GM12878 (cell line): ENCODE results near the gene NKX2-2. TPM values are rescaled to one million over a fixed set of nuclear protein-coding genes. Genes with fewer than 3 reads are reported as not detected.
A peak's percentile ranks its signal among the peaks of the same experiment; 100 is the strongest.

Experiments used
- ATF3 ChIP-seq: IDR thresholded peaks from 2 replicates; pipeline ENCODE4 v1.6.1; 2011; ENCODE audit warnings: low read depth, mild to moderate bottlenecking, low read length, moderate library complexity, borderline replicate concordance; ENCODE audit errors: extremely low read depth
- BCL11A ChIP-seq: IDR thresholded peaks from 2 replicates; pipeline ENCODE4 v1.6.1; 2011; ENCODE audit warnings: low read depth, low read length
- BHLHE40 ChIP-seq, 2 experiments: fragments of 450-650 bp in 1 of 2; IDR thresholded peaks; 2 replicates each; pipeline ENCODE4 v1.6.1; 2011 to 2017; ENCODE audit warnings: low read depth in 2 of 2, borderline replicate concordance in 1 of 2, improper control_type of control experiment in 1 of 2, low read length in 1 of 2, mild to moderate bottlenecking in 1 of 2
- BMI1 ChIP-seq: fragments of 450-650 bp; IDR thresholded peaks from 2 replicates; pipeline ENCODE4 v1.6.1; 2016; ENCODE audit warnings: mild to moderate bottlenecking, moderate library complexity, borderline replicate concordance
- CBX3 ChIP-seq: fragments of 200-600 bp; sonication (generic); IDR thresholded peaks from 2 replicates; pipeline ENCODE4 v1.6.1; 2016; ENCODE audit warnings: low read depth, borderline replicate concordance
- CEBPB ChIP-seq, 2 experiments: fragments of 150-350 bp in 1 of 2; IDR thresholded peaks; 2 replicates each; pipeline ENCODE4 v1.6.1; 2012 to 2014; ENCODE audit warnings: low read depth in 2 of 2, low read length in 2 of 2, borderline replicate concordance in 1 of 2, inconsistent platforms in 1 of 2
- CHD1 ChIP-seq: IDR thresholded peaks from 2 replicates; pipeline ENCODE4 v1.6.1; 2012; ENCODE audit warnings: low read depth, low read length, improper control_type of control experiment
- CREM ChIP-seq: IDR thresholded peaks from 2 replicates; pipeline ENCODE4 v1.6.1; 2014; ENCODE audit warnings: antibody characterized with exemption, low read depth
- DPF2 ChIP-seq: fragments of 450-650 bp; IDR thresholded peaks from 2 replicates; pipeline ENCODE4 v1.6.1; 2017; ENCODE audit warnings: mild to moderate bottlenecking
- E2F4 ChIP-seq: IDR thresholded peaks from 2 replicates; pipeline ENCODE4 v1.6.1; 2012; ENCODE audit warnings: low read depth, low read length, improper control_type of control experiment
- FOS ChIP-seq: IDR thresholded peaks from 3 replicates; pipeline ENCODE4 v1.6.1; 2011; ENCODE audit warnings: borderline replicate concordance; ENCODE audit not compliant: insufficient read length; ENCODE audit errors: extremely low read depth
- GABPA ChIP-seq: IDR thresholded peaks from 2 replicates; pipeline ENCODE4 v1.6.1; 2014; ENCODE audit warnings: antibody characterized with exemption, low read depth, mild to moderate bottlenecking, inconsistent platforms
- GATAD2B ChIP-seq: fragments of 450-650 bp; conservative IDR thresholded peaks from 2 replicates; pipeline ENCODE4 v1.6.1; 2017; ENCODE audit warnings: low read depth, mild to moderate bottlenecking, moderate library complexity
- HCFC1 ChIP-seq: fragments of 150-350 bp; IDR thresholded peaks from 2 replicates; pipeline ENCODE4 v1.6.1; 2014; ENCODE audit warnings: low read length
- IKZF2 ChIP-seq, 2 experiments: fragments of 450-650 bp; IDR thresholded peaks; 2 replicates each; pipeline ENCODE4 v1.6.1; 2017; ENCODE audit warnings: mild to moderate bottlenecking in 2 of 2, moderate library complexity in 2 of 2
- KAT2A ChIP-seq: conservative IDR thresholded peaks from 2 replicates; pipeline ENCODE4 v1.6.1; 2011; ENCODE audit warnings: low read depth, low read length; ENCODE audit not compliant: control insufficient read depth
- MTA2 ChIP-seq: fragments of 450-650 bp; IDR thresholded peaks from 2 replicates; pipeline ENCODE4 v1.6.1; 2016; ENCODE audit warnings: low read depth, mild to moderate bottlenecking, moderate library complexity
- NFXL1 ChIP-seq: fragments of 450-650 bp; IDR thresholded peaks from 2 replicates; pipeline ENCODE4 v1.6.1; 2017; ENCODE audit warnings: antibody characterized with exemption, mild to moderate bottlenecking, borderline replicate concordance
- PAX5 ChIP-seq: IDR thresholded peaks from 2 replicates; pipeline ENCODE4 v1.6.1; 2011; ENCODE audit warnings: low read depth, low read length, borderline replicate concordance
- PML ChIP-seq: IDR thresholded peaks from 2 replicates; pipeline ENCODE4 v1.6.1; 2012; ENCODE audit warnings: low read length, inconsistent platforms
- POLR2A ChIP-seq: IDR thresholded peaks from 2 replicates; pipeline ENCODE4 v1.6.1; 2011; ENCODE audit warnings: low read depth, mild to moderate bottlenecking, low read length
- POU2F2 ChIP-seq: IDR thresholded peaks from 3 replicates; pipeline ENCODE4 v1.6.1; 2011; ENCODE audit warnings: low read depth, mild to moderate bottlenecking, low read length, borderline replicate concordance
- RFX5 ChIP-seq: IDR thresholded peaks from 2 replicates; pipeline ENCODE4 v1.6.1; 2011; ENCODE audit warnings: low read depth, low read length, improper control_type of control experiment
- SMAD1 ChIP-seq: fragments of 450-650 bp; IDR thresholded peaks from 2 replicates; pipeline ENCODE4 v1.6.1; 2018; ENCODE audit warnings: mild to moderate bottlenecking, low read depth; ENCODE audit not compliant: partially characterized antibody
- SMARCA5 ChIP-seq: fragments of 450-650 bp; IDR thresholded peaks from 2 replicates; pipeline ENCODE4 v1.6.1; 2017; ENCODE audit warnings: mild to moderate bottlenecking
- STAT1 ChIP-seq: fragments of 450-650 bp; conservative IDR thresholded peaks from 2 replicates; pipeline ENCODE4 v1.6.1; 2014; ENCODE audit warnings: antibody characterized with exemption, mild to moderate bottlenecking
- STAT3 ChIP-seq: IDR thresholded peaks from 2 replicates; pipeline ENCODE4 v1.6.1; 2011; ENCODE audit warnings: low read depth, low read length, improper control_type of control experiment
- SUZ12 ChIP-seq: fragments of 200-600 bp; sonication (generic); IDR thresholded peaks from one replicate; pipeline ENCODE4 v1.6.1; 2018; ENCODE audit warnings: antibody characterized with exemption, mild to moderate bottlenecking; ENCODE audit not compliant: unreplicated experiment
- ZBTB40 ChIP-seq: fragments of 450-650 bp; IDR thresholded peaks from 2 replicates; pipeline ENCODE4 v1.6.1; 2016; ENCODE audit warnings: mild to moderate bottlenecking, moderate library complexity, borderline replicate concordance
- ZZZ3 ChIP-seq: IDR thresholded peaks from 2 replicates; pipeline ENCODE4 v1.6.1; 2011; ENCODE audit warnings: low read depth; ENCODE audit not compliant: control insufficient read depth, insufficient read length
- polyA plus RNA-seq, 11 experiments: library from polyadenylated mRNA; depleted of rRNA in 4 of 11; unstranded in 6 of 11; stranded (reverse) in 5 of 11; fragments of >200 nt; fragmentation: Nextera tagmentation in 4 of 11; fragmentation: Illumina TruSeq in 1 of 11; extraction: Ambion mirVana in 4 of 11; extraction: Trizol in 1 of 11; gene quantifications; 1 replicate in 1 of 11; 2 replicates in 10 of 11; pipeline versions ENCODE4 v1.2.1 to v1.2.3, GENCODE V29; 2011 to 2016; ENCODE audit warnings: inconsistent platforms in 2 of 11, missing spikeins in 2 of 11, low read depth in 1 of 11
- total RNA-seq, 4 experiments: library from RNA; depleted of rRNA in 3 of 4; stranded (reverse); fragments of >200 nt in 3 of 4; fragmentation: Illumina TruSeq in 1 of 4; extraction: Trizol in 1 of 4; gene quantifications; 2 replicates each; pipeline versions ENCODE4 v1.2.1 to v1.2.3, GENCODE V29; 2013 to 2021

NKX2-2 gene
- total and polyA plus RNA-seq, 10 of the 15 experiments (the other 5 are each of a cell fraction or from before 2014, with no cell fraction given): not detected

GRCh38 chr20:21503345-21503744 lies 10.5 kb downstream of the NKX2-2 start (continued):
- no peak for TF ChIP-seq CBX3
- TF ChIP-seq IKZF2 (IDR thresholded peaks at IDR 0.05): peak; percentile 40 to 45; a peak in 2 of 4 replicates
- no peak for TF ChIP-seq PML
- TF ChIP-seq RFX5: no peak
- no peak for TF ChIP-seq HCFC1
- no peak for TF ChIP-seq POLR2A
- TF ChIP-seq SMARCA5: no peak
- no peak for TF ChIP-seq KAT2A
- TF ChIP-seq ZZZ3: no peak
- no peak for TF ChIP-seq STAT3
- TF ChIP-seq BMI1: no peak
- no peak for TF ChIP-seq GABPA
- TF ChIP-seq ZBTB40: no peak
- 0 out of 2 replicates have a peak, but pooled peaks have one; percentile 29 for TF ChIP-seq DPF2
- TF ChIP-seq NFXL1: no peak
- TF ChIP-seq GATAD2B: no peak
- TF ChIP-seq BCL11A: no peak
- TF ChIP-seq CREM: 0 out of 2 replicates have a peak, but pooled peaks have one; percentile 16
- TF ChIP-seq FOS: no peak
- TF ChIP-seq CHD1: no peak
- no peak for TF ChIP-seq SMAD1
- peak in 1 of 2 experiments; percentile 19; a peak in 1 of 4 replicates for TF ChIP-seq BHLHE40 (IDR thresholded peaks at IDR 0.05; ENCODE audit: borderline replicate concordance in 1 of 2, low read depth in 2 of 2, low read length in 1 of 2)
- TF ChIP-seq CEBPB (IDR thresholded peaks at IDR 0.05; ENCODE audit: borderline replicate concordance in 1 of 2, low read depth in 2 of 2, low read length in 2 of 2): no peak
- TF ChIP-seq POU2F2: no peak
- no peak for TF ChIP-seq ATF3
- TF ChIP-seq E2F4: no peak
- TF ChIP-seq MTA2: no peak
- no peak for TF ChIP-seq SUZ12
- peak; percentile 68 for TF ChIP-seq PAX5
- no peak for TF ChIP-seq STAT1
